ENCODE results near the gene PRSS53. TPM values are rescaled to one million over a fixed set of nuclear protein-coding genes. Genes with fewer than 3 reads are reported as not detected.
A peak's percentile ranks its signal among the peaks of the same experiment; 100 is the strongest.

PRSS53 gene
- total RNA-seq, 4 donors from 2014 or later: 0.25 to 4.4 (median 2.6) TPM

DNA sequence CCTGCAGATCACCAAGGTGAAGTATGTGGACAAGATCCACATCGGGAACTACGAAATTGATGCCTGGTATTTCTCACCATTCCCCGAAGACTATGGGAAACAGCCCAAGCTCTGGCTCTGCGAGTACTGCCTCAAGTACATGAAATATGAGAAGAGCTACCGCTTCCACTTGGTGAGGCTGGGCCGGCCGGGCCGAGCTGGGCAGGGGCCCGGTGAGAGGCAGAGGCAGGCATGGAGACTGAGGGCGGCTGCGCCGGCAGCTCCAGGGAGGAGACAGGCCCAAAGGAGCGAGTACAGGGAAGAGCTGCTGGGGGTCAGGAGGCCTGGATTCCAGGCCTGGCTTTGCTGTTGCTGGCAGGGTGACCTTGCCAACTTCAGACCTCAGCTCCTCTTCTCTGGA is 38.4 kb upstream of the PRSS53 start:
- Histone ChIP-seq H3K27ac (peak overlapping the region in 1 of 4 donors; percentile 14), H3K4me3 (no peak overlapping the region), H3K9me3 (no peaks in the 10 kb centered on the region), H3K4me1 (peaks cover 0 to 15% (median 0%) of the 10 kb centered on the region in 3 donors), H3K27me3 (no peaks in the 10 kb centered on the region), H3K36me3 (peaks cover 0 to 92% of the 10 kb centered on the region in 2 donors)
- TF ChIP-seq CTCF (IDR thresholded peaks at IDR 0.05): no peak
- no peak for TF ChIP-seq POLR2A (IDR thresholded peaks at IDR 0.05)
- TF ChIP-seq EP300 (IDR thresholded peaks at IDR 0.05): no peak
- no peak for TF ChIP-seq POLR2AphosphoS5 (IDR thresholded peaks at IDR 0.05)
- no peak for ATAC-seq
- 100% methylated on average over 1 of the region's 13 CpGs; no CpG with 5 or more reads in 1 of the 2 donors for WGBS, 2 donors (ENCODE audit: low coverage in 1 of 2)

- 100% methylated on average over 2 of the region's 3 CpGs; no CpG with 5 or more reads in 1 of the 2 donors for whole genome bisulfite sequencing, 2 donors (ENCODE audit: low coverage in 1 of 2)
- Histone ChIP-seq H3K27ac (no peak overlapping the region), H3K9me3 (no peaks in the 10 kb centered on the region), H3K36me3 (peaks cover 0 to 92% of the 10 kb centered on the region in 2 donors), H3K4me3 (no peak overlapping the region), H3K27me3 (no peaks in the 10 kb centered on the region), H3K4me1 (peaks cover 0 to 15% (median 0%) of the 10 kb centered on the region in 3 donors)
- TF ChIP-seq CTCF (IDR thresholded peaks at IDR 0.05) (no peak), POLR2A (IDR thresholded peaks at IDR 0.05) (no peak), EP300 (IDR thresholded peaks at IDR 0.05) (no peak), POLR2AphosphoS5 (IDR thresholded peaks at IDR 0.05) (no peak)
- no peak for ATAC-seq
Observed at GRCh38 chr16:31125844-31126243, 37.1 kb upstream of the PRSS53 start.

DNA sequence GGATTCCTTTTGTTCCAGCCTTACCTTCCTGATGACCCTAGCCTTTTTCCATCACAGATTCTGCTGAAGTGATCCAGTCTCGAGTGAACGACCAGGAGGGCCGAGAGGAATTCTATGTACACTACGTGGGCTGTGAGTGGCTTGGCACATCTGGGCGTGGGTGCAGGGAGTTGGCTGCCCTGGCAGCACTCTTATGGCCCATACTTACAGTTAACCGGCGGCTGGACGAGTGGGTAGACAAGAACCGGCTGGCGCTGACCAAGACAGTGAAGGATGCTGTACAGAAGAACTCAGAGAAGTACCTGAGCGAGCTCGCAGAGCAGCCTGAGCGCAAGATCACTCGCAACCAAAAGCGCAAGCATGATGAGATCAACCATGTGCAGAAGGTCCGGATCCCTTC is 31.4 kb upstream of the PRSS53 start:
- H3K36me3 ChIP-seq: peaks cover 0 to 55% of the 10 kb centered on the region in 2 donors

GRCh38 chr16:31118223-31119155 is 29.7 kb upstream of the PRSS53 start:
- no peaks in the 10 kb centered on the region for H3K27me3 ChIP-seq
- H3K4me1 ChIP-seq: peaks cover 0 to 39% (median 11%) of the 10 kb centered on the region in 3 donors
- H3K4me3 ChIP-seq: peak overlapping the region; percentile 62 to 88
- no peaks in the 10 kb centered on the region for H3K9me3 ChIP-seq
- WGBS, 2 donors (ENCODE audit: low coverage in 1 of 2): 13 to 33% methylated on average over 2 to 6 of the region's 9 CpGs
- H3K36me3 ChIP-seq: peaks cover 0 to 41% of the 10 kb centered on the region in 2 donors
- peak overlapping the region; percentile 87 to 99 (median 96) for H3K27ac ChIP-seq
- peak; percentile 45 for ATAC-seq
- no peak for TF ChIP-seq EP300 (IDR thresholded peaks at IDR 0.05)
- TF ChIP-seq POLR2A (IDR thresholded peaks at IDR 0.05): peak in 1 of 2 donors; percentile 2
- TF ChIP-seq CTCF (IDR thresholded peaks at IDR 0.05): no peak
- peak; percentile 73 for TF ChIP-seq POLR2AphosphoS5 (IDR thresholded peaks at IDR 0.05)

More for the DNA sequence above, 31.4 kb upstream of the PRSS53 start:
- no peaks in the 10 kb centered on the region for H3K27me3 ChIP-seq
- H3K4me1 ChIP-seq: peaks cover 0 to 39% (median 11%) of the 10 kb centered on the region in 3 donors
- peak overlapping the region in 3 of 4 donors; percentile 95 to 99 (median 98) for H3K27ac ChIP-seq
- H3K9me3 ChIP-seq: no peaks in the 10 kb centered on the region
- TF ChIP-seq POLR2AphosphoS5 (IDR thresholded peaks at IDR 0.05) (no peak), CTCF (IDR thresholded peaks at IDR 0.05) (no peak), EP300 (IDR thresholded peaks at IDR 0.05) (no peak), POLR2A (IDR thresholded peaks at IDR 0.05) (no peak)
- H3K4me3 ChIP-seq: no peak overlapping the region
- ATAC-seq: no peak
- 97% methylated on average over 6 of the region's 16 CpGs; no CpG with 5 or more reads in 1 of the 2 donors for WGBS, 2 donors (ENCODE audit: low coverage in 1 of 2)

All from gastroesophageal sphincter (tissue), 4 donors.